HUES6 (cell line): ENCODE data around the gene TTLL11.
A peak's percentile ranks its signal among the peaks of the same experiment; 100 is the strongest.
"Not testable (repeated sequence)": the region's sequence is repeated elsewhere in the genome, so short reads cannot be mapped to it uniquely, and the experiment has no call there.

Experiments used
- H3K27ac ChIP-seq: 2 replicates; pipeline ENCODE4 v1.7.0; 2013; ENCODE audit warnings: low read depth, mild to moderate bottlenecking, low read length, inconsistent platforms
- H3K27me3 ChIP-seq: 2 replicates; pipeline ENCODE4 v1.6.1; 2013; ENCODE audit warnings: low read length; ENCODE audit not compliant: control insufficient read depth, insufficient read depth
- H3K36me3 ChIP-seq: 2 replicates; pipeline ENCODE4 v1.6.1; 2013; ENCODE audit warnings: low read length; ENCODE audit not compliant: control insufficient read depth, insufficient read depth
- H3K4me1 ChIP-seq: 2 replicates; pipeline ENCODE4 v1.6.1; 2013; ENCODE audit warnings: low read length; ENCODE audit not compliant: control insufficient read depth, insufficient read depth
- H3K4me3 ChIP-seq: 2 replicates; pipeline ENCODE4 v1.5.1; 2013; ENCODE audit warnings: low read depth, low read length
- H3K9ac ChIP-seq: one replicate; pipeline ENCODE4 v1.6.1; 2013; ENCODE audit warnings: mild to moderate bottlenecking, low read length
- H3K9me3 ChIP-seq: 2 replicates; pipeline ENCODE4 v1.6.1; 2013; ENCODE audit warnings: low read depth, low read length; ENCODE audit not compliant: control insufficient read depth, insufficient read depth

TTLL11 gene

GRCh38 chr9:121808781-121809180 lies 284.3 kb downstream of the TTLL11 start:
- H3K4me1 ChIP-seq, result peaks cover 19% of the 10 kb centered on the region

GRCh38 chr9:121807823-121808278 lies 285.3 kb downstream of the TTLL11 start:
- H3K9ac ChIP-seq, result no peak overlapping the region
- no peak overlapping the region for H3K4me3 ChIP-seq
- H3K27me3 ChIP-seq, result no peaks in the 10 kb centered on the region
- H3K4me1 ChIP-seq, result peaks cover 10% of the 10 kb centered on the region
- H3K27ac ChIP-seq, result no peak overlapping the region
- no peaks in the 10 kb centered on the region for H3K36me3 ChIP-seq
- peaks cover 10% of the 10 kb centered on the region for H3K9me3 ChIP-seq

More at GRCh38 chr9:121808781-121809180, 284.3 kb downstream of the TTLL11 start:
- H3K9ac ChIP-seq, result no peak overlapping the region
- H3K27ac ChIP-seq, result no peak overlapping the region
- no peak overlapping the region for H3K4me3 ChIP-seq
- H3K36me3 ChIP-seq, result no peaks in the 10 kb centered on the region
- H3K27me3 ChIP-seq, result no peaks in the 10 kb centered on the region
- H3K9me3 ChIP-seq, result peaks cover 10% of the 10 kb centered on the region

GRCh38 chr9:121807069-121807822 lies 285.9 kb downstream of the TTLL11 start:
- H3K36me3 ChIP-seq, result no peaks in the 10 kb centered on the region
- no peak overlapping the region for H3K4me3 ChIP-seq
- H3K4me1 ChIP-seq, result peaks cover 5% of the 10 kb centered on the region
- no peak overlapping the region for H3K9ac ChIP-seq
- H3K27ac ChIP-seq, result no peak overlapping the region
- no peaks in the 10 kb centered on the region for H3K27me3 ChIP-seq
- H3K9me3 ChIP-seq, result peaks cover 10% of the 10 kb centered on the region

GRCh38 chr9:121802753-121803152 lies 290.4 kb downstream of the TTLL11 start:
- no peaks in the 10 kb centered on the region for H3K27me3 ChIP-seq
- peaks cover 10% of the 10 kb centered on the region for H3K9me3 ChIP-seq
- H3K27ac ChIP-seq, result no peak overlapping the region
- H3K9ac ChIP-seq, result no peak overlapping the region
- H3K36me3 ChIP-seq, result no peaks in the 10 kb centered on the region
- H3K4me3 ChIP-seq, result no peak overlapping the region
- no peaks in the 10 kb centered on the region for H3K4me1 ChIP-seq

GRCh38 chr9:121801579-121801978 lies 291.5 kb downstream of the TTLL11 start:
- Histone ChIP-seq H3K9ac (no peak overlapping the region), H3K36me3 (no peaks in the 10 kb centered on the region), H3K4me3 (no peak overlapping the region), H3K4me1 (peaks cover 10% of the 10 kb centered on the region), H3K27me3 (no peaks in the 10 kb centered on the region), H3K9me3 (peaks cover 10% of the 10 kb centered on the region), H3K27ac (no peak overlapping the region)

GRCh38 chr9:121800376-121800775 lies 292.7 kb downstream of the TTLL11 start:
- H3K4me3 ChIP-seq, result no peak overlapping the region
- peaks cover 14% of the 10 kb centered on the region for H3K4me1 ChIP-seq
- H3K36me3 ChIP-seq, result no peaks in the 10 kb centered on the region
- no peaks in the 10 kb centered on the region for H3K27me3 ChIP-seq
- no peak overlapping the region for H3K9ac ChIP-seq
- H3K9me3 ChIP-seq, result peaks cover 10% of the 10 kb centered on the region
- no peak overlapping the region for H3K27ac ChIP-seq

- H3K4me1 ChIP-seq, result peaks cover 14% of the 10 kb centered on the region
- no peaks in the 10 kb centered on the region for H3K9me3 ChIP-seq
- H3K27me3 ChIP-seq, result no peaks in the 10 kb centered on the region
- H3K4me3 ChIP-seq, result no peak overlapping the region
- no peaks in the 10 kb centered on the region for H3K36me3 ChIP-seq
- H3K27ac ChIP-seq, result no peak overlapping the region
- no peak overlapping the region for H3K9ac ChIP-seq
Measured at GRCh38 chr9:121798941-121799340, 294.2 kb downstream of the TTLL11 start.

GRCh38 chr9:121797081-121797480 lies 296.0 kb downstream of the TTLL11 start:
- no peak overlapping the region for H3K27ac ChIP-seq
- no peaks in the 10 kb centered on the region for H3K9me3 ChIP-seq
- H3K36me3 ChIP-seq, result peaks cover 2% of the 10 kb centered on the region; the same call in 1 of the 2 replicates
- H3K4me1 ChIP-seq, result peaks cover 14% of the 10 kb centered on the region
- no peak overlapping the region for H3K9ac ChIP-seq
- H3K4me3 ChIP-seq, result no peak overlapping the region
- no peaks in the 10 kb centered on the region for H3K27me3 ChIP-seq

- H3K4me3 ChIP-seq, H3K9ac ChIP-seq, H3K9me3 ChIP-seq, H3K27me3 ChIP-seq, H3K36me3 ChIP-seq, H3K27ac ChIP-seq: not testable (repeated sequence)
- H3K4me1 ChIP-seq, result peaks cover 17% of the 10 kb centered on the region
Measured at GRCh38 chr9:121794334-121794733, 298.8 kb downstream of the TTLL11 start.

- not testable (repeated sequence) for H3K9me3 ChIP-seq, H3K36me3 ChIP-seq
- peak overlapping the region; percentile 63; the same call in 1 of the 2 replicates for H3K4me3 ChIP-seq
Measured at GRCh38 chr9:121792476-121792875, 300.6 kb downstream of the TTLL11 start.

GRCh38 chr9:121790841-121791240 lies 302.3 kb downstream of the TTLL11 start:
- H3K36me3 ChIP-seq, result peaks cover 2% of the 10 kb centered on the region; the same call in 1 of the 2 replicates
- H3K4me3 ChIP-seq, result peak overlapping the region; percentile 63
- H3K9me3 ChIP-seq, result no peaks in the 10 kb centered on the region; the same call in 1 of the 2 replicates
- H3K4me1 ChIP-seq, result peaks cover 37% of the 10 kb centered on the region; the same call in 1 of the 2 replicates
- H3K27ac ChIP-seq, result peak overlapping the region; percentile 79; the same call in 1 of the 2 replicates
- peak overlapping the region; percentile 96 for H3K9ac ChIP-seq
- no peaks in the 10 kb centered on the region for H3K27me3 ChIP-seq

More at GRCh38 chr9:121792476-121792875, 300.6 kb downstream of the TTLL11 start:
- Histone ChIP-seq H3K9ac (peak overlapping the region; percentile 96), H3K4me1 (peaks cover 33% of the 10 kb centered on the region)
- not testable (repeated sequence) for H3K27ac ChIP-seq, H3K27me3 ChIP-seq
